ENCODE measurements around the gene NUDT13. TPM values are rescaled to one million over a fixed set of nuclear protein-coding genes. Genes with fewer than 3 reads are reported as not detected.
A peak's percentile ranks its signal among the peaks of the same experiment; 100 is the strongest.

Gene NUDT13
- 10.6 TPM for polyA plus RNA-seq (ENCODE audit: insufficient read length)
- long read RNA-seq, donor 1, partial matches to known transcripts, result 0 of 2 reads
- long read RNA-seq, donor 1, other reads (novel, unspliced or antisense), result 0 of 2 reads
- long read RNA-seq, donor 2, result 0 reads
- long read RNA-seq, donor 3, result 0 reads
- long read RNA-seq, donor 4, result 0 reads
- long read RNA-seq, donor 5, result 0 reads
- long read RNA-seq, donor 6, result 0 reads
- long read RNA-seq, donor 7, result 0 reads
- long read RNA-seq, donor 8, partial matches to known transcripts, result 5 of 14 reads
- long read RNA-seq, donor 8, other reads (novel, unspliced or antisense), result 8 of 14 reads

GRCh38 chr10:73110345-73110849 is at the start of gene NUDT13:
Gene NUDT13 (plus strand): TSS chr10:73110455. CDS start chr10:73114366, 3,911 bp downstream.
- DNase-seq, result peak; percentile 86

- DNase-seq, result peak; percentile 56
These were observed 49.3 kb upstream of the NUDT13 start for GRCh38 chr10:73060738-73061635.

- DNase-seq, result no peak
These were observed 48.5 kb upstream of the NUDT13 start for GRCh38 chr10:73061743-73062142.

GRCh38 chr10:73065441-73065840 is 44.8 kb upstream of the NUDT13 start:
- DNase-seq, result no peak

- no peak for DNase-seq
These were observed 36.6 kb upstream of the NUDT13 start for GRCh38 chr10:73073627-73074026.

- DNase-seq, result no peak
These were observed 34.4 kb upstream of the NUDT13 start for GRCh38 chr10:73075829-73076228.

GRCh38 chr10:73076360-73077183 is 33.7 kb upstream of the NUDT13 start:
- DNase-seq, result peak; percentile 38

GRCh38 chr10:73079779-73080541 is 30.3 kb upstream of the NUDT13 start:
- DNase-seq, result no peak

GRCh38 chr10:73083221-73083620 is 27.0 kb upstream of the NUDT13 start:
- no peak for DNase-seq

GRCh38 chr10:73084209-73084608 is 26.0 kb upstream of the NUDT13 start:
- no peak for DNase-seq

GRCh38 chr10:73086816-73087215 is 23.4 kb upstream of the NUDT13 start:
- DNase-seq, result no peak

- no peak for DNase-seq
These were observed 22.0 kb upstream of the NUDT13 start for GRCh38 chr10:73088304-73088703.

- DNase-seq, result no peak
These were observed 17.4 kb upstream of the NUDT13 start for GRCh38 chr10:73092830-73093229.

- DNase-seq, result no peak
These were observed 16.1 kb upstream of the NUDT13 start for GRCh38 chr10:73093922-73094850.

- no peak for DNase-seq
These were observed 15.2 kb upstream of the NUDT13 start for GRCh38 chr10:73094986-73095480.

- DNase-seq, result peak; percentile 80
These were observed 14.7 kb upstream of the NUDT13 start for GRCh38 chr10:73095481-73096021.

GRCh38 chr10:73096041-73096448 is 14.2 kb upstream of the NUDT13 start:
- DNase-seq, result peak; percentile 53

GRCh38 chr10:73096449-73097304 is 13.6 kb upstream of the NUDT13 start, which contains the start of gene P4HA1:
Gene P4HA1 (minus strand): TSS chr10:73096866. CDS start chr10:73074883, 21,983 bp downstream.
- DNase-seq, result peak; percentile 96

GRCh38 chr10:73097305-73097670 is 13.0 kb upstream of the NUDT13 start:
- no peak for DNase-seq
